GM18498 (cell line): ENCODE measurements around the gene SLC9A5.

Source experiments
- ATAC-seq: cut with Tn5 transposase; IDR thresholded peaks from one replicate; pipeline ENCODE4 v1.9.1; 2021; ENCODE audit warnings: mild to moderate bottlenecking, moderate library complexity; ENCODE audit not compliant: unreplicated experiment

SLC9A5 gene

GRCh38 chr16:67304020-67304419 is 55.2 kb downstream of the SLC9A5 start:
- ATAC-seq, result no peak

GRCh38 chr16:67305216-67306071 is 56.7 kb downstream of the SLC9A5 start:
- ATAC-seq, result no peak

GRCh38 chr16:67310561-67310960 is 61.8 kb downstream of the SLC9A5 start:
- no peak for ATAC-seq

- peak; percentile 86 for ATAC-seq
Measured at GRCh38 chr16:67311607-67312488, 63.1 kb downstream of the SLC9A5 start.

GRCh38 chr16:67312719-67313118 is 63.9 kb downstream of the SLC9A5 start:
- no peak for ATAC-seq

GRCh38 chr16:67317853-67318252 is 69.1 kb downstream of the SLC9A5 start:
- no peak for ATAC-seq
